Adrenal gland (tissue), 12 donors: ENCODE data around the gene CDH4. TPM values are rescaled to one million over a fixed set of nuclear protein-coding genes. Genes with fewer than 3 reads are reported as not detected.

Source experiments
- DNase-seq, 7 donors: peaks; one replicate each; pipeline ENCODE4 v3.0.0-alpha.2; 2019 to 2020
- H3K27ac ChIP-seq, 5 donors: fragments of 200-600 bp; sonication (generic) in 4 of 5; 1 replicate in 3 of 5; 2 replicates in 2 of 5; pipeline versions ENCODE4 v1.5.1 to v1.8.0; 2016 to 2020; ENCODE audit warnings: mild to moderate bottlenecking in 1 of 5
- H3K27me3 ChIP-seq: fragments of 200-600 bp; 2 replicates; pipeline ENCODE4 v1.8.0; 2021
- H3K36me3 ChIP-seq, 2 donors: fragments of 200-600 bp; replicated peaks in 1 of 2; 1 replicate in 1 of 2; 2 replicates in 1 of 2; pipeline versions ENCODE4 v1.5.1 to v1.8.0; 2018 to 2022
- H3K4me1 ChIP-seq, 2 donors: fragments of 200-600 bp; replicated peaks in 1 of 2; 1 replicate in 1 of 2; 2 replicates in 1 of 2; pipeline versions ENCODE4 v1.5.1 to v1.8.0; 2018 to 2021
- H3K4me3 ChIP-seq, 4 donors: fragments of 200-600 bp; sonication (generic) in 3 of 4; one replicate each; pipeline ENCODE4 v1.5.1; 2016 to 2018
- H3K9me3 ChIP-seq, 3 donors: fragments of 200-600 bp; sonication (generic) in 1 of 3; replicated peaks in 1 of 3; 1 replicate in 2 of 3; 2 replicates in 1 of 3; pipeline versions ENCODE4 v1.5.1 to v1.8.0; 2016 to 2021
- POLR2A ChIP-seq, 2 donors: fragments of 450-650 bp; IDR thresholded peaks; one replicate each; pipeline ENCODE4 v1.6.1; 2017; ENCODE audit warnings: antibody characterized with exemption in 2 of 2, mild to moderate bottlenecking in 2 of 2, moderate library complexity in 1 of 2
- WGBS, 4 donors: extraction: QIAGEN DNeasy Blood & Tissue Kit in 2 of 4; methylation state at CpG; one replicate each; pipeline versions ENCODE4 v1.1.5 to v1.1.7; 2013 to 2017; 5-methylcytosine and 5-hydroxymethylcytosine counted together
- intact Hi-C, 2 donors: fragments of 100-400 bp; cut with DNase I; formaldehyde crosslinking; loops; one replicate each; pipeline versions ENCODE4 v1.14.1 to v1.15.0; 2022 to 2023
- polyA plus RNA-seq, 3 donors: library from polyadenylated mRNA; stranded (reverse); fragments of 200-250 nt in 2 of 3; fragments of 350-450 nt in 1 of 3; fragmentation: Illumina TruSeq in 1 of 3; extraction: RNeasy Lipid Tissue Mini Kit (QIAGEN cat#74804) in 1 of 3; gene quantifications; one replicate each; pipeline ENCODE4 v1.2.3, GENCODE V29; 2013 to 2014
- total RNA-seq, 9 donors: library from RNA; depleted of rRNA in 4 of 9; stranded (reverse); fragments of >200 nt in 4 of 9; fragments of 120-200 nt in 1 of 9; fragmentation: NEBNext Ultra II Directional in 1 of 9; extraction: Animal tissue kit (Norgen Biotek cat#: 25700) in 1 of 9; gene quantifications; one replicate each; pipeline versions ENCODE4 v1.1.0 to v1.2.4, GENCODE V29; 2013 to 2023
- TF ChIP-seq, protein P1 (sequence below), 6 experiments: fragments of 450-650 bp in 4 of 6; fragments of 200-600 bp in 2 of 6; sonication (generic) in 1 of 6; IDR thresholded peaks; 1 replicate in 5 of 6; 2 replicates in 1 of 6; pipeline versions ENCODE4 v1.5.1 to v1.8.0; 2016 to 2021; ENCODE audit warnings: antibody characterized with exemption in 6 of 6, mild to moderate bottlenecking in 2 of 6, moderate library complexity in 1 of 6
- donor health status: healthy with polysubstance abuse.
- donor health status: Bipolar disorder and iron deficiency.
- donor health status: DM: yes; HTN: yes; CAD: no.
- donor health status: DM: no; HTN: no; CAD: no.
- donor health status: DM: no; HTN: no; CAD: no.
- donor health status: DM: yes; HTN: yes; CAD: no.

The CDH4 gene
- total and polyA plus RNA-seq, 12 donors = 0.08 to 0.53 (median 0.20) TPM; not detected in 3

DNA sequence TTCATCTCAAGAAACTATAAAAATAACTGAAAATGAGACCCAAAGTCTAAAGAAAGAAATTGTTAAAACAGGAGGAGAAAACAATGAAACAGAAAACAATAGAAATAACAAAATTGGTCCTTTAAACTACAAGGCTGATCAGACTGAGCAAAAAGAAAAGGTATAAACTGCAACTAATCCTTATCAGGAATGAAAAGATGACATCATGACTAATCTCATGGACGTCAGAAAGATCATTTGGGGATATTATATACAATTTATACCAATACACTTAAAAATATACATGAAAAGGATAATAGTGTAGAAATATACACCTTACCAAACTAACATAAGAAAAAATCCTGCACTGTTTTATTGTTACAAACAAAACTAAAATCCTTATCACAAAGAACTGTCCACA, 498.0 kb downstream of the CDH4 start:
- DNase-seq = no peak
- Histone ChIP-seq H3K4me3 (no peak overlapping the region), H3K4me1 (no peaks in the 10 kb centered on the region), H3K27ac (no peak overlapping the region), H3K36me3 (no peaks in the 10 kb centered on the region), H3K9me3 (peaks cover 0 to 5% (median 0%) of the 10 kb centered on the region in 3 donors), H3K27me3 (no peaks in the 10 kb centered on the region)
- intact Hi-C loops = no loop called here
- 53 to 66% (median 59%) methylated on average over 1 of the region's 1 CpG for WGBS, 4 donors
- no peak for TF ChIP-seq POLR2A (IDR thresholded peaks at IDR 0.05)
- TF ChIP-seq, protein P1, sequence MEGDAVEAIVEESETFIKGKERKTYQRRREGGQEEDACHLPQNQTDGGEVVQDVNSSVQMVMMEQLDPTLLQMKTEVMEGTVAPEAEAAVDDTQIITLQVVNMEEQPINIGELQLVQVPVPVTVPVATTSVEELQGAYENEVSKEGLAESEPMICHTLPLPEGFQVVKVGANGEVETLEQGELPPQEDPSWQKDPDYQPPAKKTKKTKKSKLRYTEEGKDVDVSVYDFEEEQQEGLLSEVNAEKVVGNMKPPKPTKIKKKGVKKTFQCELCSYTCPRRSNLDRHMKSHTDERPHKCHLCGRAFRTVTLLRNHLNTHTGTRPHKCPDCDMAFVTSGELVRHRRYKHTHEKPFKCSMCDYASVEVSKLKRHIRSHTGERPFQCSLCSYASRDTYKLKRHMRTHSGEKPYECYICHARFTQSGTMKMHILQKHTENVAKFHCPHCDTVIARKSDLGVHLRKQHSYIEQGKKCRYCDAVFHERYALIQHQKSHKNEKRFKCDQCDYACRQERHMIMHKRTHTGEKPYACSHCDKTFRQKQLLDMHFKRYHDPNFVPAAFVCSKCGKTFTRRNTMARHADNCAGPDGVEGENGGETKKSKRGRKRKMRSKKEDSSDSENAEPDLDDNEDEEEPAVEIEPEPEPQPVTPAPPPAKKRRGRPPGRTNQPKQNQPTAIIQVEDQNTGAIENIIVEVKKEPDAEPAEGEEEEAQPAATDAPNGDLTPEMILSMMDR (IDR thresholded peaks at IDR 0.05) = no peak

DNA sequence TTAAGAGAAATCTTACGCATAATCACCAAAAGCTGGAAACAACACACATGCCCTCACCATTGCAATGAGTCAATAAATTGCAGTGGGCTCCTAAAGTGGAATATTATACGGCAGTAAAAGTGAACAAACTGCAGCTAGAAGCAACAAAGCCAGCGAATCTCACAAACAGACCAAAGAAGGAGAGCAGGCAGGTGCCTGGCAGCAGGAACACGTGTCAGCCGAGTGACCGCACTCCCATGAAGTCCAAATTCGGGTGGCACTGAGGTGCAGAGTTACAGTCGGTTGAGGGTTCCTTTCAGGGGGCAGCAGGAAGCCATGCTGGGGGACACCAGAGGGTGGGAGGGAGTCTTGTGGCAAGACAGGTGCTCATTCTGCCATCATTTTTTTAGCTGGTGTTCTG, 500.5 kb downstream of the CDH4 start:
- WGBS, 4 donors = 83 to 88% (median 85%) methylated on average over 8 of the region's 8 CpGs
- Histone ChIP-seq H3K4me1 (no peaks in the 10 kb centered on the region), H3K9me3 (peaks cover 0 to 5% (median 0%) of the 10 kb centered on the region in 3 donors), H3K27ac (no peak overlapping the region), H3K36me3 (no peaks in the 10 kb centered on the region), H3K27me3 (no peaks in the 10 kb centered on the region), H3K4me3 (no peak overlapping the region)
- TF ChIP-seq POLR2A (IDR thresholded peaks at IDR 0.05) = no peak
- TF ChIP-seq, protein P1 (IDR thresholded peaks at IDR 0.05) = no peak
- intact Hi-C loops = no loop called here
- DNase-seq = no peak

DNA sequence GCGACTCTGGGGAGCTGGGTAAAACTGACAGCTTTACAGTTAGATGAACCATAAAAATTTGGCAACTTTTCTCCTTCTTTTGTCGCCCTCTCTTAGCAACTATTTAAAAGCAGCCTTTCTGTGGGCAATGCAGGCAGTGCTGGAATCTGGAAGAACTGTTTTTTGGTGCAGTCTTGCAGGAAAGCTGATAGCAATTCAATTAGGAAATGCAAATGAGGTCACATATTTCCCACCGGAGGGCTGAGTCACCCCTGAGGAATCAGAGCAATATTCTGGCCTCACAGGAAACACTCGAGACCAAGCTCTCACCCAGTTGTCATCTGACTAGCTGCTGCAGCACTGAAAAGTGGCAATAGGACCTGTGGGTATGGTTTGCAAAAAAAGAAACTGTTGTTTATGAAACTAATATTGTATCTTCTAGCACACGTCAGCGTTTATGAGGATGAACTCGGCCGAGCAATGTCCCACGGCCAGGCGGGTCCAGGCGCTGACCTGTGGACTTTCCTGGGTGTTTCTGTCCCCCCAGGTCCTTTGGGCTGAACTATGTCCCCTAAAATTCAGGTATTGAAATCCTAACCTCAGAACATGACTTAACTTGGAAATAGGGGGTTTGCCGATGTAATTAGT, 501.4 kb downstream of the CDH4 start:
- no peak for TF ChIP-seq POLR2A (IDR thresholded peaks at IDR 0.05)
- TF ChIP-seq, protein P1 (IDR thresholded peaks at IDR 0.05) = no peak
- H3K27me3 ChIP-seq = no peaks in the 10 kb centered on the region
- intact Hi-C loops = no loop called here
- H3K4me1 ChIP-seq = no peaks in the 10 kb centered on the region
- DNase-seq = no peak
- H3K9me3 ChIP-seq = peaks cover 0 to 5% (median 0%) of the 10 kb centered on the region in 3 donors
- 54 to 70% (median 67%) methylated on average over 12 of the region's 12 CpGs for WGBS, 4 donors
- H3K4me3 ChIP-seq = no peak overlapping the region
- H3K27ac ChIP-seq = no peak overlapping the region
- no peaks in the 10 kb centered on the region for H3K36me3 ChIP-seq

DNA sequence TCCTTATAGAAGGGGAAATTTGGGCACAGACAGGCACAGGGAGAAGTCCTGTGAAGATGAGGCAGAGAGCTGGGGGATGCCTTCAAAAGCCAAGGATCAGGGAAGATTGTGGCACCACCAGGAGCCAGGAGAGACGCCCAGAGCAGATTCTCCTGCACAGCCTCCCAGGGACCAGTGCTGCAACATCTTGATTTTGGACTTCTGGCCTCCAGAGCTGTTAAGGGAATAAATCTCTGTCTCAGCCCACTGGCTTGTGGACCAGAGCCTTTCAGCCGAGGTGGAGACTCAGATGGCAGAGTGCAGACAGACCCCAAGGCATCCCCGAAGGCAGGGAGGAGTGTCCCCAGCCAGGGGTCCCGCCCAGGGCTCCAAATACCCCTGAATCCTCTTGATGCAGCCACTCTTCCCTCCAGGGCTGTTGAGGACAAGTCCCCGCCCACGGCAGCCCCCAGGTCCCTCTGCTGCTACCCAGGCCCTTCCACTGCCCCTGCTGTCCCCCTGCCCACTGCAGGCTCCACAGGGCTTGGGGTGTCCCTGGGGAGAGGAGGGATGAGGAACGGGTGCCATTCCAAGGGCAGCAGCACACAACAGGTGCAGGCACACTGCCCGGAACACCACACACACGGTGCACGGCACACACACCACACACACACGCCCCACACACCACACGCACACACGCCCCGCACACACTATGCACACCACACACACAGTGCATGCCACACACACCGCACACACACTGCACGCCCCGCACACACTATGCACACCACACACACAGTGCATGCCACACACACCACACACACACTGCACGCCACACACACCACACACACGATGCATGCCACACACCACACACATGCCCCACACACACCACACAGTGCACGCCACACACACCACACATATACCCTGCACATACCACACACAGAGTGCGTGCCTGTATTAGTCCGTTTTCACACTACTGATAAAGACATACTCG, 502.2 kb downstream of the CDH4 start:
- intact Hi-C loops = no loop called here
- no peaks in the 10 kb centered on the region for H3K36me3 ChIP-seq
- H3K9me3 ChIP-seq = peaks cover 0 to 5% (median 0%) of the 10 kb centered on the region in 3 donors
- H3K4me3 ChIP-seq = no peak overlapping the region
- H3K27ac ChIP-seq = no peak overlapping the region
- 75 to 84% (median 77%) methylated on average over 19 to 23 of the region's 23 CpGs for WGBS, 4 donors
- H3K27me3 ChIP-seq = no peaks in the 10 kb centered on the region
- H3K4me1 ChIP-seq = no peaks in the 10 kb centered on the region
- TF ChIP-seq, protein P1 (IDR thresholded peaks at IDR 0.05) = no peak
- no peak for TF ChIP-seq POLR2A (IDR thresholded peaks at IDR 0.05)
- DNase-seq = no peak
